Astrocyte of the spinal cord (primary cell): Measurements from ENCODE around the gene IFIH1.

Experiments
- DNase-seq: peaks from one replicate; pipeline ENCODE4 v3.0.0; 2011; ENCODE audit warnings: low read depth, low spot score
- H3K4me3 ChIP-seq: 2 replicates; pipeline ENCODE4 v1.5.1; 2011; ENCODE audit warnings: low read depth, mild to moderate bottlenecking, low read length, moderate library complexity
- CTCF ChIP-seq: IDR thresholded peaks from 2 replicates; pipeline ENCODE4 v1.5.1; 2012; ENCODE audit warnings: low read depth, mild to moderate bottlenecking, low read length, inconsistent platforms
- in situ Hi-C: cut with HindIII; loops from 2 replicates; pipeline ENCODE4 v1.10.0; 2017; ENCODE audit warnings: low sequenced_read_pairs

Gene IFIH1

GRCh38 chr2:162221064-162221463, 97.4 kb downstream of the IFIH1 start:
- H3K4me3 ChIP-seq, result no peak overlapping the region
- in situ Hi-C loops, result no loop called here
- TF ChIP-seq CTCF, result peak; percentile 96
- DNase-seq, result peak; percentile 70

DNA sequence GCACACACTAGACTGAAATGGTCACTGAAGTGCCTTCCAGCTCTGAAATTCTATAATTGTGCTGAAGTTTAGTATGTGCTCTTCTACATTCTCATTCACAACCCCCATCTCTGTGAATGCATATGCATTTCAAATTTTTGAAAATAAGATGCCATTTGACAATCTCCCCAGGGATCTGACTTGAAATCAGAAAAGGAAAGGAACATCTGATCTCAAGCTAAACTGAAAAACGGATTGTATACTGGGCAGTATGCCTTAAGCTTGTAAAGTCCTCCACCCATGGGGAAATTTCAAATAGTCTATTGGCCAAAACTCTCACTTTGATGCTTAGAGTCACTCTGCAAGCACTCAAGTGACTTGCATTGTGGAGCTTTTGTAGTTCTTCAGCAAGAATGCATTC, 98.1 kb downstream of the IFIH1 start:
- in situ Hi-C loops, result no loop called here
- no peak overlapping the region for H3K4me3 ChIP-seq
- no peak for TF ChIP-seq CTCF
- no peak for DNase-seq

- in situ Hi-C loops, result no loop called here
- no peak for DNase-seq
- no peak for TF ChIP-seq CTCF
- no peak overlapping the region for H3K4me3 ChIP-seq
These were observed 99.1 kb downstream of the IFIH1 start for GRCh38 chr2:162219426-162219825.

GRCh38 chr2:162217598-162217997, 100.9 kb downstream of the IFIH1 start:
- in situ Hi-C loops, result no loop called here
- no peak for TF ChIP-seq CTCF
- no peak overlapping the region for H3K4me3 ChIP-seq
- no peak for DNase-seq
